Activated CD8-positive, alpha-beta T cell treated with anti-CD3 and anti-CD28 coated beads, Interleukin-2, amount 10 ng/mL, durations not matched to agents 7 days and 5 days (primary cell): ENCODE measurements around the gene IL1R1. TPM values are rescaled to one million over a fixed set of nuclear protein-coding genes. Genes with fewer than 3 reads are reported as not detected.

ENCODE experiments used
- ATAC-seq: fragments of 150-1000 bp; cut with Tn5 transposase; one replicate; pipeline ENCODE4 v1.10.0; 2021; ENCODE audit warnings: moderate library complexity
- CTCF ChIA-PET: fragments of 350-600 bp; sonication (Branson Sonifier 250); formaldehyde crosslinking; loops from one replicate; lab custom pipeline; 2021; ENCODE audit warnings: antibody characterized with exemption; lab: Charles Lee
- POLR2A ChIA-PET: fragments of 350-600 bp; sonication (Branson Sonifier 250); formaldehyde crosslinking; loops from one replicate; lab custom pipeline; 2021; ENCODE audit warnings: antibody characterized with exemption; lab: Charles Lee
- DNase-seq: peaks from one replicate; pipeline ENCODE4 v3.0.0-alpha.2; 2020
- H3K27ac Mint-ChIP-seq: one replicate; pipeline ENCODE4 v1.8.0; 2021; ENCODE audit warnings: mild to moderate bottlenecking, mixed read lengths
- H3K27me3 Mint-ChIP-seq: one replicate; pipeline ENCODE4 v1.8.0; 2021; ENCODE audit warnings: low read depth, mixed read lengths
- H3K36me3 Mint-ChIP-seq: one replicate; pipeline ENCODE4 v1.8.0; 2021; ENCODE audit warnings: low read depth, mixed read lengths
- H3K4me1 Mint-ChIP-seq: one replicate; pipeline ENCODE4 v1.8.0; 2021; ENCODE audit warnings: low read depth, mixed read lengths
- H3K4me3 Mint-ChIP-seq: one replicate; pipeline ENCODE4 v1.8.0; 2021; ENCODE audit warnings: mild to moderate bottlenecking, mixed read lengths
- H3K9me3 Mint-ChIP-seq: one replicate; pipeline ENCODE4 v1.8.0; 2022; ENCODE audit warnings: mixed read lengths; ENCODE audit not compliant: insufficient read depth
- total RNA-seq, 2 experiments: library from RNA; stranded (reverse); gene quantifications; one replicate each; pipeline ENCODE4 v1.2.3, GENCODE V29; 2021

The IL1R1 gene
- total RNA-seq, 2 experiments from 2014 or later = not detected

- no peaks in the 10 kb centered on the region for H3K4me1 Mint-ChIP-seq
- CTCF ChIA-PET = interaction anchor here (1.4 to 1.8 kb wide), 2 partner anchors 11 to 115 kb away, joined by 3 to 9 read pairs; no protein-coding TSS in a partner anchor
- POLR2A ChIA-PET = no interaction called here
Measured at GRCh38 chr2:102126169-102126568, 16.4 kb upstream of the IL1R1 start.

GRCh38 chr2:102126660-102127059 is 15.9 kb upstream of the IL1R1 start:
- ChIA-PET CTCF (interaction anchor here (1.8 kb wide), 1 partner anchor 114 kb away, joined by 9 read pairs; no protein-coding TSS in a partner anchor), POLR2A (no interaction called here)
- no peaks in the 10 kb centered on the region for H3K36me3 Mint-ChIP-seq
- ATAC-seq (no peak), DNase-seq (no peak)
- H3K9me3 Mint-ChIP-seq = peaks cover 6% of the 10 kb centered on the region
- no peak overlapping the region for H3K4me3 Mint-ChIP-seq
- H3K27ac Mint-ChIP-seq = no peak overlapping the region
- H3K27me3 Mint-ChIP-seq = no peaks in the 10 kb centered on the region
- no peaks in the 10 kb centered on the region for H3K4me1 Mint-ChIP-seq

More at GRCh38 chr2:102126169-102126568, 16.4 kb upstream of the IL1R1 start:
- ATAC-seq (no peak), DNase-seq (no peak)
- Mint-ChIP-seq H3K36me3 (no peaks in the 10 kb centered on the region), H3K4me3 (no peak overlapping the region), H3K27me3 (no peaks in the 10 kb centered on the region), H3K27ac (no peak overlapping the region), H3K9me3 (peaks cover 2% of the 10 kb centered on the region)

- no peaks in the 10 kb centered on the region for H3K27me3 Mint-ChIP-seq
- POLR2A ChIA-PET = no interaction called here
- no peaks in the 10 kb centered on the region for H3K36me3 Mint-ChIP-seq
- H3K4me1 Mint-ChIP-seq = no peaks in the 10 kb centered on the region
- ATAC-seq (no peak), DNase-seq (no peak)
- peaks cover 7% of the 10 kb centered on the region for H3K9me3 Mint-ChIP-seq
- H3K4me3 Mint-ChIP-seq = no peak overlapping the region
- no peak overlapping the region for H3K27ac Mint-ChIP-seq
- CTCF ChIA-PET = interaction anchor here (1.5 kb wide), 1 partner anchor 111 kb away, joined by 5 read pairs; no protein-coding TSS in a partner anchor
Measured at GRCh38 chr2:102129082-102129481, 13.5 kb upstream of the IL1R1 start.

- CTCF ChIA-PET = no interaction called here
- H3K27me3 Mint-ChIP-seq = no peaks in the 10 kb centered on the region
- H3K36me3 Mint-ChIP-seq = no peaks in the 10 kb centered on the region
- H3K4me1 Mint-ChIP-seq = no peaks in the 10 kb centered on the region
- no peak for ATAC-seq
- DNase-seq = no peak
- H3K27ac Mint-ChIP-seq = no peak overlapping the region
- H3K4me3 Mint-ChIP-seq = no peak overlapping the region
- H3K9me3 Mint-ChIP-seq = peaks cover 7% of the 10 kb centered on the region
- POLR2A ChIA-PET = no interaction called here
Measured at GRCh38 chr2:102129951-102130646, 12.4 kb upstream of the IL1R1 start.

GRCh38 chr2:102130647-102130991 is 11.9 kb upstream of the IL1R1 start:
- no peak for DNase-seq
- no peaks in the 10 kb centered on the region for H3K27me3 Mint-ChIP-seq
- no peaks in the 10 kb centered on the region for H3K36me3 Mint-ChIP-seq
- H3K4me3 Mint-ChIP-seq = no peak overlapping the region
- no peak overlapping the region for H3K27ac Mint-ChIP-seq
- H3K9me3 Mint-ChIP-seq = peaks cover 7% of the 10 kb centered on the region
- H3K4me1 Mint-ChIP-seq = no peaks in the 10 kb centered on the region
- ChIA-PET POLR2A (no interaction called here), CTCF (no interaction called here)
- ATAC-seq = no peak

GRCh38 chr2:102131564-102131963 is 11.0 kb upstream of the IL1R1 start:
- no peaks in the 10 kb centered on the region for H3K4me1 Mint-ChIP-seq
- POLR2A ChIA-PET = no interaction called here
- H3K27me3 Mint-ChIP-seq = no peaks in the 10 kb centered on the region
- no peaks in the 10 kb centered on the region for H3K36me3 Mint-ChIP-seq
- H3K4me3 Mint-ChIP-seq = no peak overlapping the region
- no peak for DNase-seq
- ATAC-seq = no peak
- H3K27ac Mint-ChIP-seq = no peak overlapping the region
- CTCF ChIA-PET = no interaction called here
- peaks cover 7% of the 10 kb centered on the region for H3K9me3 Mint-ChIP-seq

GRCh38 chr2:102137138-102137537 is 5.4 kb upstream of the IL1R1 start:
- DNase-seq (no peak), ATAC-seq (no peak)
- POLR2A ChIA-PET = no interaction called here
- Mint-ChIP-seq H3K4me3 (no peak overlapping the region), H3K4me1 (peaks cover 22% of the 10 kb centered on the region), H3K27ac (no peak overlapping the region), H3K36me3 (peaks cover 10% of the 10 kb centered on the region), H3K27me3 (peaks cover 16% of the 10 kb centered on the region), H3K9me3 (peaks cover 4% of the 10 kb centered on the region)
- CTCF ChIA-PET = interaction anchor here (0.9 to 1.6 kb wide), 2 partner anchors 12 to 131 kb away, joined by 3 to 4 read pairs; no protein-coding TSS in a partner anchor

GRCh38 chr2:102138331-102138730 is 4.2 kb upstream of the IL1R1 start:
- Mint-ChIP-seq H3K27ac (no peak overlapping the region), H3K9me3 (peaks cover 8% of the 10 kb centered on the region), H3K36me3 (peaks cover 10% of the 10 kb centered on the region), H3K27me3 (peaks cover 23% of the 10 kb centered on the region), H3K4me3 (no peak overlapping the region), H3K4me1 (peaks cover 28% of the 10 kb centered on the region)
- ATAC-seq (no peak), DNase-seq (no peak)
- POLR2A ChIA-PET = no interaction called here
- CTCF ChIA-PET = interaction anchor here (0.9 to 1.6 kb wide), 2 partner anchors 102 to 132 kb away, joined by 3 to 4 read pairs; no protein-coding TSS in a partner anchor

- H3K4me1 Mint-ChIP-seq = peaks cover 28% of the 10 kb centered on the region
- ATAC-seq = no peak
Measured at GRCh38 chr2:102139851-102140250, 2.7 kb upstream of the IL1R1 start.

GRCh38 chr2:102140377-102140776 is 2.2 kb upstream of the IL1R1 start:
- no peak for ATAC-seq
- Mint-ChIP-seq H3K4me3 (no peak overlapping the region), H3K36me3 (peaks cover 13% of the 10 kb centered on the region), H3K27me3 (peaks cover 28% of the 10 kb centered on the region), H3K4me1 (peaks cover 28% of the 10 kb centered on the region), H3K9me3 (peaks cover 25% of the 10 kb centered on the region), H3K27ac (no peak overlapping the region)
- POLR2A ChIA-PET = no interaction called here
- no peak for DNase-seq
- CTCF ChIA-PET = interaction anchor here (0.6 kb wide), 1 partner anchor 100 kb away, joined by 3 read pairs; no protein-coding TSS in a partner anchor

More at GRCh38 chr2:102139851-102140250, 2.7 kb upstream of the IL1R1 start:
- Mint-ChIP-seq H3K9me3 (peaks cover 20% of the 10 kb centered on the region), H3K4me3 (no peak overlapping the region), H3K27ac (no peak overlapping the region), H3K27me3 (peaks cover 28% of the 10 kb centered on the region), H3K36me3 (peaks cover 10% of the 10 kb centered on the region)
- DNase-seq = no peak
- POLR2A ChIA-PET = no interaction called here
- CTCF ChIA-PET = interaction anchor here (0.6 kb wide), 1 partner anchor 101 kb away, joined by 3 read pairs; no protein-coding TSS in a partner anchor

- no peak for ATAC-seq
- no peak overlapping the region for H3K4me3 Mint-ChIP-seq
- ChIA-PET POLR2A (no interaction called here), CTCF (interaction anchor here (1.0 kb wide), 1 partner anchor 100 kb away, joined by 3 read pairs; no protein-coding TSS in a partner anchor)
- H3K27me3 Mint-ChIP-seq = peaks cover 28% of the 10 kb centered on the region
- peaks cover 28% of the 10 kb centered on the region for H3K9me3 Mint-ChIP-seq
- H3K27ac Mint-ChIP-seq = no peak overlapping the region
- H3K4me1 Mint-ChIP-seq = peaks cover 28% of the 10 kb centered on the region
- no peak for DNase-seq
- H3K36me3 Mint-ChIP-seq = peaks cover 14% of the 10 kb centered on the region
Measured at GRCh38 chr2:102141011-102141943, 1.3 kb upstream of the IL1R1 start.
